ENCODE results near the gene VWA3B.
"Not testable (repeated sequence)": the region's sequence is repeated elsewhere in the genome, so short reads cannot be mapped to it uniquely, and the experiment has no call there.

The VWA3B gene

GRCh38 chr2:98241592-98241991 is 154.6 kb downstream of the VWA3B start:
- no peak for DNase-seq (ENCODE audit: low read depth in 2 of 3, low spot score in 1 of 3)

GRCh38 chr2:98242003-98242402 is 155.0 kb downstream of the VWA3B start:
- no peak for DNase-seq (ENCODE audit: low read depth in 2 of 3, low spot score in 1 of 3)

- no peak for DNase-seq (ENCODE audit: low read depth in 2 of 3, low spot score in 1 of 3)
Measured at GRCh38 chr2:98245491-98245890, 158.5 kb downstream of the VWA3B start.

GRCh38 chr2:98247383-98247782 is 160.4 kb downstream of the VWA3B start:
- no peak for DNase-seq (ENCODE audit: low read depth in 2 of 3, low spot score in 1 of 3)

- no peak for DNase-seq (ENCODE audit: low read depth in 2 of 3, low spot score in 1 of 3)
Measured at GRCh38 chr2:98252038-98252773, 165.2 kb downstream of the VWA3B start.

- DNase-seq (ENCODE audit: low read depth in 2 of 3, low spot score in 1 of 3): no peak
Measured at GRCh38 chr2:98253461-98254070, 166.6 kb downstream of the VWA3B start.

GRCh38 chr2:98254504-98255059 is 167.6 kb downstream of the VWA3B start:
- DNase-seq (ENCODE audit: low read depth in 2 of 3, low spot score in 1 of 3): no peak

- DNase-seq (ENCODE audit: low read depth in 2 of 3, low spot score in 1 of 3): no peak
Measured at GRCh38 chr2:98258906-98259305, 171.9 kb downstream of the VWA3B start.

- DNase-seq (ENCODE audit: low read depth in 2 of 3, low spot score in 1 of 3): no peak
Measured at GRCh38 chr2:98263362-98263761, 176.4 kb downstream of the VWA3B start.

GRCh38 chr2:98268225-98268624 is 181.3 kb downstream of the VWA3B start:
- not testable (repeated sequence) for DNase-seq (ENCODE audit: low read depth in 2 of 3, low spot score in 1 of 3)

GRCh38 chr2:98269274-98269673 is 182.3 kb downstream of the VWA3B start:
- no peak for DNase-seq (ENCODE audit: low read depth in 2 of 3, low spot score in 1 of 3)

- DNase-seq (ENCODE audit: low read depth in 2 of 3, low spot score in 1 of 3): no peak
Measured at GRCh38 chr2:98269830-98270229, 182.9 kb downstream of the VWA3B start.

GRCh38 chr2:98277162-98277859 is 190.3 kb downstream of the VWA3B start:
- DNase-seq (ENCODE audit: low read depth in 2 of 3, low spot score in 1 of 3): no peak

GRCh38 chr2:98278074-98278473 is 191.1 kb downstream of the VWA3B start:
- DNase-seq (ENCODE audit: low read depth in 2 of 3, low spot score in 1 of 3): no peak

GRCh38 chr2:98280376-98281102 is 193.6 kb downstream of the VWA3B start:
- DNase-seq (ENCODE audit: low read depth in 2 of 3, low spot score in 1 of 3): no peak

GRCh38 chr2:98281607-98282006 is 194.6 kb downstream of the VWA3B start:
- no peak for DNase-seq (ENCODE audit: low read depth in 2 of 3, low spot score in 1 of 3)

GRCh38 chr2:98282109-98282508 is 195.1 kb downstream of the VWA3B start:
- no peak for DNase-seq (ENCODE audit: low read depth in 2 of 3, low spot score in 1 of 3)

- DNase-seq (ENCODE audit: low read depth in 2 of 3, low spot score in 1 of 3): no peak
Measured at GRCh38 chr2:98293030-98293429, 206.1 kb downstream of the VWA3B start.

GRCh38 chr2:98293931-98294687 is 207.1 kb downstream of the VWA3B start:
- no peak for DNase-seq (ENCODE audit: low read depth in 2 of 3, low spot score in 1 of 3)

GRCh38 chr2:98294711-98295110 is 207.7 kb downstream of the VWA3B start:
- no peak for DNase-seq (ENCODE audit: low read depth in 2 of 3, low spot score in 1 of 3)

- DNase-seq (ENCODE audit: low read depth in 2 of 3, low spot score in 1 of 3): no peak
Measured at GRCh38 chr2:98295275-98295674, 208.3 kb downstream of the VWA3B start.
